GM11168 (cell line): ENCODE results near the gene OSBP2.

Source experiments
- in situ Hi-C: fragments of 300-500 bp; cut with MboI; formaldehyde crosslinking; loops from one replicate; pipeline ENCODE4 v1.12.0; 2022; ENCODE audit warnings: low sequenced_read_pairs; ENCODE audit not compliant: unreplicated experiment

The OSBP2 gene

GRCh38 chr22:30694640-30695350 lies at the start of gene OSBP2:
Gene OSBP2, plus strand, starts transcription at chr22:30694874. Its CDS starts 36 bp downstream, at chr22:30694910.
- in situ Hi-C loops, result no loop called here

GRCh38 chr22:30646518-30647160 lies 48.0 kb upstream of the OSBP2 start:
- in situ Hi-C loops, result loop anchor here (25.0 kb wide), 1 partner anchor 266 kb away; no protein-coding TSS in a partner anchor

- in situ Hi-C loops, result loop anchor here (25.0 kb wide), 1 partner anchor 265 kb away; no protein-coding TSS in a partner anchor
Measured at GRCh38 chr22:30647536-30647935, 47.1 kb upstream of the OSBP2 start.

GRCh38 chr22:30648825-30649224 lies 45.8 kb upstream of the OSBP2 start:
- in situ Hi-C loops, result loop anchor here (25.0 kb wide), 1 partner anchor 263 kb away; no protein-coding TSS in a partner anchor

GRCh38 chr22:30649430-30650007 lies 45.2 kb upstream of the OSBP2 start:
- in situ Hi-C loops, result loop anchor here (25.0 kb wide), 1 partner anchor 263 kb away; no protein-coding TSS in a partner anchor

- in situ Hi-C loops, result no loop called here
Measured at GRCh38 chr22:30650508-30651116, 44.1 kb upstream of the OSBP2 start.

GRCh38 chr22:30652852-30653251 lies 41.8 kb upstream of the OSBP2 start:
- in situ Hi-C loops, result no loop called here

- in situ Hi-C loops, result no loop called here
Measured at GRCh38 chr22:30654361-30654760, 40.3 kb upstream of the OSBP2 start.

- in situ Hi-C loops, result no loop called here
Measured at GRCh38 chr22:30655532-30655931, 39.1 kb upstream of the OSBP2 start.

- in situ Hi-C loops, result no loop called here
Measured at GRCh38 chr22:30662040-30662439, 32.6 kb upstream of the OSBP2 start.

- in situ Hi-C loops, result no loop called here
Measured at GRCh38 chr22:30664798-30665197, 29.9 kb upstream of the OSBP2 start.

- in situ Hi-C loops, result no loop called here
Measured at GRCh38 chr22:30665266-30665665, 29.4 kb upstream of the OSBP2 start.

- in situ Hi-C loops, result no loop called here
Measured at GRCh38 chr22:30665786-30666185, 28.9 kb upstream of the OSBP2 start.

GRCh38 chr22:30667107-30667493 lies 27.6 kb upstream of the OSBP2 start:
- in situ Hi-C loops, result no loop called here

- in situ Hi-C loops, result no loop called here
Measured at GRCh38 chr22:30667494-30668385, 26.9 kb upstream of the OSBP2 start, which contains the start of gene DUSP18. Gene DUSP18, minus strand, starts transcription at chr22:30667875. Its CDS starts 3,872 bp downstream, at chr22:30664003.

- in situ Hi-C loops, result no loop called here
Measured at GRCh38 chr22:30668386-30668710, 26.3 kb upstream of the OSBP2 start.

GRCh38 chr22:30671071-30671470 lies 23.6 kb upstream of the OSBP2 start:
- in situ Hi-C loops, result no loop called here

GRCh38 chr22:30673136-30673535 lies 21.5 kb upstream of the OSBP2 start:
- in situ Hi-C loops, result no loop called here

GRCh38 chr22:30674482-30674881 lies 20.2 kb upstream of the OSBP2 start:
- in situ Hi-C loops, result no loop called here

GRCh38 chr22:30675436-30675835 lies 19.2 kb upstream of the OSBP2 start:
- in situ Hi-C loops, result no loop called here
